ENCODE data around the gene IMPDH1. TPM values are rescaled to one million over a fixed set of nuclear protein-coding genes. Genes with fewer than 3 reads are reported as not detected.

The IMPDH1 gene
- total RNA-seq, 5 donors from 2014 or later (not counting 1 experiment from before 2014, with no cell fraction given) = 39.9 to 73.3 (median 65.6) TPM

DNA sequence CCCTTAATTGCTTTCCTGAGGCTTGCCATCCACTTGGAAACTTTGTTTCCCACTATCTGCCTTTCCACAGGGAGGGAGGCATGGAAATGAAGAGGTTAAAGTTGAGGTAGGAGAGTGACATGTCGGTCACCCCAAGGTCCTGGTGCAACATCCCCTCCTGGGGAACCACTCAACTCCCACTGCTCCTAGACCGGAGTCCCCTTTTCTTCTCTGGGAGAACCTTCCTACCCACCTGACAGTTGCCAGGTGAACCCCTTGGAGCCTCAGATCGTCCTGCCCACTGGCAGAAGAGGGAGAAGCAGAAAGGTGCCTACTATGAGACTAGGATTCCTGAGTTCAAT, 21.7 kb downstream of the IMPDH1 start:
- no CpG with 5 or more reads among the region's 3 CpGs for WGBS (ENCODE audit: insufficient coverage)

DNA sequence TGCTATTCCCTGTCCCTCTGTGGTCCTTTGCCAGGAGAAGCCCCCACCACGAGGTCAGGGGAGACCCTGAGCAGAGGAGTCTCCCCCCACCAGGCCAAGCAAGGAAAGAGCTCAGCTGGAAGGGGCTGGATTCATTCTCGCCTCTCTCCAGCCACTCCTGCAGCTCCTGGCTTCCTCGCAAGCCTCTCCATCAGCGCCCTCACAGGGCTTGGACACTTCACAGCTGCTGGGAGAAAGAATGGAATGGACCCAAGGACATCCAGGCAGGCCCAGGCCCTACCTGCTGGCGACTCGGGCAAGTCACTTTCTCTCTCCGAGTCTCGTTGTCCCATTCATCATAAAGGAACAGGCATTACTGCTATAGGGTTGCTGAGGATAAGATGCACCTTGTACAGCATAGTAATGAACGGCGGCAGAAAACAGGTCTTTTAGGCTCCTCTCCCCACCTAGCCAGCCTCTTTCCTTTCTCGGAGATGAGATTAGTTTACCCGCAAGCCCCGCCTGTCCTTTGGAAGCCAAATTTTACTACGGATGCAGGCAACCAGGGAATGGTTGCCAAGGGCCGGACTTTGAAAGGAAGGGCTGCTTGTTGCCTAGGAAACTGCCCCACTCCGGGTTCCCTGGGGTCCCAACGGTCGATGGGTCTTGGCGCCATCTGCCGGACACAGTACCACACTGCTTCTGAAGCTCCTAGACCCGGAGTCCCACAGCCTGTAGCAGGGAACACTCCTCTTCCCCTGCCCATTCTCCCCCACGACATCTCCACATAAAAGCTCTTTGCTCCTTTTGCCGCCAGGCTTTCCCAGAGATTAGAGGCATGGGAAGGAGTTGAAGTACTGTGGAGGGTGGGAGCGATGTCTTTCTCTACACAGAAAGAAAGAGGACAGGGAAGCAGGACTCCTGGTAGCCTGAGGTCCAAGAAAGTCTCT, 22.3 kb downstream of the IMPDH1 start:
- H3K9me3 Mint-ChIP-seq = no peaks in the 10 kb centered on the region
- H3K27ac Mint-ChIP-seq = no peak overlapping the region
- 47% methylated on average over 20 of the region's 24 CpGs for WGBS (ENCODE audit: insufficient coverage)
- Histone ChIP-seq H3K36me3 (ENCODE audit: control insufficient read depth in 2 of 2, extremely low read depth in 1 of 2, insufficient read depth in 1 of 2, low read length in 1 of 2) (peaks cover 2 to 8% of the 10 kb centered on the region in 2 donors), H3K4me3 (ENCODE audit: control insufficient read depth in 1 of 2, extremely low read depth in 1 of 2, low read length in 1 of 2) (no peak overlapping the region), H3K4me1 (ENCODE audit: control insufficient read depth in 1 of 2, extremely low read depth in 1 of 2, insufficient read depth in 2 of 2, low read length in 2 of 2) (peaks cover 0 to 8% of the 10 kb centered on the region in 2 experiments), H3K9me3 (no peaks in the 10 kb centered on the region), H3K27ac (ENCODE audit: low read length) (no peak overlapping the region), H3K27me3 (replicated peaks in 1 of 2; ENCODE audit: control insufficient read depth in 2 of 2, extremely low read depth in 1 of 2, insufficient read depth in 2 of 2, low read length in 1 of 2) (peaks cover 0 to 16% of the 10 kb centered on the region in 2 experiments)
- ChIA-PET POLR2A (no interaction called here), CTCF (interaction anchor here (0.5 to 3.5 kb wide), 21 partner anchors 11 to 622 kb away, joined by 3 to 47 read pairs (median 4); partner anchors contain the start of gene RBM28 (in 2 of the 2))
- ATAC-seq (replicated peaks in 1 of 4) (peak; percentile 68 to 82 (median 80)), DNase-seq (peak in 33 of 35 experiments; percentile 12 to 79 (median 53))
- peaks cover 0 to 5% of the 10 kb centered on the region in 2 donors for H3K27me3 Mint-ChIP-seq
- no peak overlapping the region for H3K4me3 Mint-ChIP-seq
- no peaks in the 10 kb centered on the region for H3K36me3 Mint-ChIP-seq
- peaks cover 0 to 6% (median 0%) of the 10 kb centered on the region in 3 donors for H3K4me1 Mint-ChIP-seq

More for the DNA sequence above, 21.7 kb downstream of the IMPDH1 start:
- Mint-ChIP-seq H3K9me3 (no peaks in the 10 kb centered on the region), H3K27ac (no peak overlapping the region), H3K36me3 (peaks cover 4% of the 10 kb centered on the region), H3K4me1 (peaks cover 0 to 6% (median 0%) of the 10 kb centered on the region in 3 donors), H3K27me3 (peaks cover 0 to 5% of the 10 kb centered on the region in 2 donors), H3K4me3 (no peak overlapping the region)
- Histone ChIP-seq H3K4me1 (ENCODE audit: control insufficient read depth in 1 of 2, extremely low read depth in 1 of 2, insufficient read depth in 2 of 2, low read length in 2 of 2) (peaks cover 0 to 8% of the 10 kb centered on the region in 2 experiments), H3K27me3 (replicated peaks in 1 of 2; ENCODE audit: control insufficient read depth in 2 of 2, extremely low read depth in 1 of 2, insufficient read depth in 2 of 2, low read length in 1 of 2) (peaks cover 0 to 16% of the 10 kb centered on the region in 2 experiments), H3K36me3 (ENCODE audit: control insufficient read depth in 2 of 2, extremely low read depth in 1 of 2, insufficient read depth in 1 of 2, low read length in 1 of 2) (peaks cover 2 to 11% of the 10 kb centered on the region in 2 donors), H3K9me3 (no peaks in the 10 kb centered on the region), H3K4me3 (ENCODE audit: control insufficient read depth in 1 of 2, extremely low read depth in 1 of 2, low read length in 1 of 2) (no peak overlapping the region), H3K27ac (ENCODE audit: low read length) (no peak overlapping the region)
- POLR2A ChIA-PET = no interaction called here
- CTCF ChIA-PET = interaction anchor here (0.5 to 3.5 kb wide), 11 partner anchors 11 to 621 kb away, joined by 3 to 47 read pairs (median 5); partner anchors contain the start of gene RBM28 (in 1 of the 2)
- ATAC-seq (replicated peaks in 1 of 4) (no peak), DNase-seq (no peak)

DNA sequence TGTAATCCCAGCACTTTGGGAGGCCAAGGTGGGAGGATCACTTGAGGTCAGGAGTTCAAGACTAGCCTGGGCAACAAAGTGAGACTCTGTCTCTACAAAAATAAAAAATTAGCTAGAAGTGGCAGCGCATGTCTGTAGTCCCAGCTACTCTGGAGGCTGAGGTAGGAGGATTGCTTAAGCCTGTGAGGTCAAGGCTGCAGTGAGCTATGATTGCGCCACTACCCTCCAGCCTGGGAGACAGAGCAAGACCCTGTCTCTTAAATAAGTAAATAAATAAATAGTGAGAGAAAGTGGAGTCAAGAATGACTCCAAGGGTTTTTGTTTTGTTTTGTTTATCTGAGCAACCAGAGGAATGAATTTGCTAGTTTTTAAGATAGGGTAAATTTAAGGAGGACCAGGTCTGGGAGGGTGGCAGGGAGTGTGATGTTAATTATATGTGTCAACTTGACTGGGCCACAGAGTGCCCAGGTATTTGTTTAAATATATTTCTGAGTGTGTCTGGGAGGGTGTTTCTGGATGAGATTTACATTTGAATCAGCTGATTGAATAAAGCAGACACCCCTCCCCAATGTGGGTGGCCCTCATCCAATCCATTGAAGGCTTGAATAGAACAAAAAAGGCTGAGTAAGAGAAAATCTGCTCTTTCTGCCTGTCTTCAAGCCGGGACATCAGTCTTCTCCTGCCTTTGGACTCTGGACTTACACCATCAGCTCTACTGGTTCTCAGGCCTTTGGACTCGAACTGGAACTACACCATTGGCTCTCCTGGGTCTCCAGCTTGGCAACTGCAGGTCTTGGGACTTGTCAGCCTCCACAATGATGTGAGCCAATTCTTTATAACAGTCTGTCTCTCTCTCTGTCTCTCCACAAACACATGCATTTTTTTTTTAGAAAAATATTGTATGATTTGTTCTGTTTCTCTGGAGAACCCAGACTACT, 23.5 kb downstream of the IMPDH1 start:
- H3K36me3 ChIP-seq (ENCODE audit: control insufficient read depth in 2 of 2, extremely low read depth in 1 of 2, insufficient read depth in 1 of 2, low read length in 1 of 2) = no peaks in the 10 kb centered on the region
- no peak overlapping the region for H3K27ac ChIP-seq (ENCODE audit: low read length)
- ATAC-seq (replicated peaks in 1 of 4) = no peak
- Mint-ChIP-seq H3K4me3 (no peak overlapping the region), H3K27ac (no peak overlapping the region), H3K27me3 (peaks cover 0 to 5% of the 10 kb centered on the region in 2 donors), H3K36me3 (no peaks in the 10 kb centered on the region), H3K4me1 (peaks cover 0 to 6% (median 0%) of the 10 kb centered on the region in 3 donors), H3K9me3 (no peaks in the 10 kb centered on the region)
- DNase-seq = no peak
- CTCF ChIA-PET = interaction anchor here (0.6 to 3.5 kb wide), 13 partner anchors 9 to 1424 kb away, joined by 3 to 47 read pairs (median 5); partner anchors contain the start of gene RBM28 (in 2 of the 2)
- H3K9me3 ChIP-seq = no peaks in the 10 kb centered on the region
- peaks cover 0 to 16% of the 10 kb centered on the region in 2 experiments for H3K27me3 ChIP-seq (replicated peaks in 1 of 2; ENCODE audit: control insufficient read depth in 2 of 2, extremely low read depth in 1 of 2, insufficient read depth in 2 of 2, low read length in 1 of 2)
- H3K4me1 ChIP-seq (ENCODE audit: control insufficient read depth in 1 of 2, extremely low read depth in 1 of 2, insufficient read depth in 2 of 2, low read length in 2 of 2) = peaks cover 0 to 8% of the 10 kb centered on the region in 2 experiments
- no peak overlapping the region for H3K4me3 ChIP-seq (ENCODE audit: control insufficient read depth in 1 of 2, extremely low read depth in 1 of 2, low read length in 1 of 2)
- POLR2A ChIA-PET = interaction anchor here in 1 of 2 donors (0.5 kb wide), 1 partner anchor 14 kb away, joined by 4 read pairs; no protein-coding TSS in a partner anchor
- WGBS (ENCODE audit: insufficient coverage) = 61% methylated on average over 2 of the region's 4 CpGs

DNA sequence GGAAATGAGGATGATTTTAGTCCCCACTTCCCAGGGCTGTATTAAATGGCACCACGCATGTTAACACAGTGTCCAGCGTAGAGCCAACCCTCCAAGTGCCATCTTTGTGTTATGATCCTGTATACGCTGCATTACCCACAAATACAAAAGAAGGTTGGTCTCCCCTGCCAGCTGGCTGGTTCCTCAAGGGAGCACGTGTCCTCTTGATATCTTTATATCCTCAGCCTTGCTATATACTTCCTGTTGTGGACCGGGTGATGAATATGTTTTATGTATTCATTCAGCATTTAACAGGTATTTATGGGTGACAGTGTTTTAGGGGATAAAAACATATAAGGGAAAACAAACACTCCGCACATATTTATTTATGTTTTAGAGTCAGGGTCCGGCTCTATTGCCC, 25.1 kb downstream of the IMPDH1 start:
- DNase-seq = no peak
- H3K9me3 Mint-ChIP-seq = no peaks in the 10 kb centered on the region
- H3K27ac ChIP-seq (ENCODE audit: low read length) = no peak overlapping the region
- H3K27me3 ChIP-seq (replicated peaks in 1 of 2; ENCODE audit: control insufficient read depth in 2 of 2, extremely low read depth in 1 of 2, insufficient read depth in 2 of 2, low read length in 1 of 2) = peaks cover 0 to 19% of the 10 kb centered on the region in 2 experiments
- H3K4me1 ChIP-seq (ENCODE audit: control insufficient read depth in 1 of 2, extremely low read depth in 1 of 2, insufficient read depth in 2 of 2, low read length in 2 of 2) = peaks cover 0 to 11% of the 10 kb centered on the region in 2 experiments
- 96% methylated on average over 3 of the region's 7 CpGs for WGBS (ENCODE audit: insufficient coverage)
- H3K4me1 Mint-ChIP-seq = peaks cover 0 to 6% (median 0%) of the 10 kb centered on the region in 3 donors
- peak overlapping the region in 1 of 2 donors; percentile 48 for H3K27ac Mint-ChIP-seq
- H3K4me3 ChIP-seq (ENCODE audit: control insufficient read depth in 1 of 2, extremely low read depth in 1 of 2, low read length in 1 of 2) = no peak overlapping the region
- CTCF ChIA-PET = interaction anchor here in 1 of 2 donors (0.7 kb wide), 1 partner anchor 29 kb away, joined by 3 read pairs; no protein-coding TSS in a partner anchor
- no peaks in the 10 kb centered on the region for H3K36me3 ChIP-seq (ENCODE audit: control insufficient read depth in 2 of 2, extremely low read depth in 1 of 2, insufficient read depth in 1 of 2, low read length in 1 of 2)
- no peak for ATAC-seq (replicated peaks in 1 of 4)
- H3K4me3 Mint-ChIP-seq = no peak overlapping the region
- no peaks in the 10 kb centered on the region for H3K36me3 Mint-ChIP-seq
- H3K9me3 ChIP-seq = no peaks in the 10 kb centered on the region
- POLR2A ChIA-PET = no interaction called here
- H3K27me3 Mint-ChIP-seq = peaks cover 0 to 5% of the 10 kb centered on the region in 2 donors

DNA sequence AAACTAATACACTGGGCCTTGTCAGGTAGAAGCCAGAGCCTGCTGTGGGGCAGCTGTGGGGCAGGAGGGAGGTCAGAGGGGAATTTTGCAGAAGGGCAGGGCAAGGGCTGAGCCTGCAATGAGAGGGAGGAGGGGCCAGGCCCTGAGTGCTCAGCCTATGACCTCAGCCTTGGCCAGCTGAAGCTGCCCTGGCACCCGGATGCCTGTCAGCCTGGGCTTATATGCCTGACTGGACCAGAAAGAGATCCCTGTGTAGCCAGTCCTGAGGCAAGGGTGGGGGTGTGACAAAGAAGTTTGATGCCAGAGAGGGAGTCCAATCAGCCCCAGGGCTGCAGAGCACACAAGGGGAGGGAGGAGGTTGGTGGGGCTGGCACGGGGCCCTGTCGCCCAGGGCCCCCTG, 26.0 kb downstream of the IMPDH1 start:
- POLR2A ChIA-PET = no interaction called here
- H3K4me3 ChIP-seq (ENCODE audit: control insufficient read depth in 1 of 2, extremely low read depth in 1 of 2, low read length in 1 of 2) = no peak overlapping the region

More for the DNA sequence above, 26.0 kb downstream of the IMPDH1 start:
- DNase-seq = no peak
- Mint-ChIP-seq H3K36me3 (no peaks in the 10 kb centered on the region), H3K27ac (no peak overlapping the region), H3K4me1 (peaks cover 0 to 6% (median 0%) of the 10 kb centered on the region in 3 donors), H3K27me3 (peaks cover 0 to 5% of the 10 kb centered on the region in 2 donors), H3K4me3 (no peak overlapping the region), H3K9me3 (no peaks in the 10 kb centered on the region)
- Histone ChIP-seq H3K27ac (ENCODE audit: low read length) (no peak overlapping the region), H3K9me3 (no peaks in the 10 kb centered on the region), H3K27me3 (replicated peaks in 1 of 2; ENCODE audit: control insufficient read depth in 2 of 2, extremely low read depth in 1 of 2, insufficient read depth in 2 of 2, low read length in 1 of 2) (peaks cover 0 to 22% of the 10 kb centered on the region in 2 experiments), H3K4me1 (ENCODE audit: control insufficient read depth in 1 of 2, extremely low read depth in 1 of 2, insufficient read depth in 2 of 2, low read length in 2 of 2) (peaks cover 0 to 11% of the 10 kb centered on the region in 2 experiments), H3K36me3 (ENCODE audit: control insufficient read depth in 2 of 2, extremely low read depth in 1 of 2, insufficient read depth in 1 of 2, low read length in 1 of 2) (no peaks in the 10 kb centered on the region)
- ATAC-seq (replicated peaks in 1 of 4) = no peak
- CTCF ChIA-PET = interaction anchor here in 1 of 2 donors (0.5 kb wide), 1 partner anchor 16 kb away, joined by 4 read pairs; no protein-coding TSS in a partner anchor
- WGBS (ENCODE audit: insufficient coverage) = 82% methylated on average over 1 of the region's 3 CpGs
